ENCODE results near the gene WWOX.

GRCh38 chr16:78212674-78213073 is 113.2 kb downstream of the WWOX start:
- no peak for TF ChIP-seq CTCF (IDR thresholded peaks at IDR 0.05)
- TF ChIP-seq POLR2A (IDR thresholded peaks at IDR 0.05): no peak
